PC-3 (cell line): ENCODE measurements around the gene FGGY.

ENCODE experiments used
- CTCF ChIP-seq: fragments of 300-600 bp; sonication (generic); conservative IDR thresholded peaks from 2 replicates; pipeline ENCODE4 v1.5.1; 2017; ENCODE audit warnings: antibody characterized with exemption, low read depth, mild to moderate bottlenecking, low read length
- EZH2 ChIP-seq: fragments of 300-600 bp; sonication (generic); IDR thresholded peaks from one replicate; pipeline ENCODE4 v1.6.1; 2017; ENCODE audit warnings: antibody characterized with exemption, mild to moderate bottlenecking, low read length; ENCODE audit not compliant: unreplicated experiment
- EZH2phosphoT487 ChIP-seq: fragments of 300-600 bp; sonication (generic); IDR thresholded peaks from 2 replicates; pipeline ENCODE4 v1.6.1; 2018; ENCODE audit warnings: mild to moderate bottlenecking, antibody characterized with exemption, low read length, borderline replicate concordance

GRCh38 chr1:59673573-59674450, 376.9 kb downstream of the FGGY start:
- TF ChIP-seq CTCF (no peak), EZH2 (no peak), EZH2phosphoT487 (no peak)
